Thoracic aorta (tissue), 2 donors: Measurements from ENCODE around the gene MAU2. TPM values are rescaled to one million over a fixed set of nuclear protein-coding genes. Genes with fewer than 3 reads are reported as not detected.
A peak's percentile ranks its signal among the peaks of the same experiment; 100 is the strongest.

Experiments
- ATAC-seq: fragments of 150-250 bp; one replicate; pipeline ENCODE4 v1.8.0; 2017; ENCODE audit warnings: low read depth; ENCODE audit not compliant: insufficient number of reproducible peaks, low FRiP score
- DNase-seq: peaks from one replicate; pipeline ENCODE4 v3.0.0-alpha.2; 2020; ENCODE audit warnings: low spot score
- H3K27ac ChIP-seq, 2 donors: fragments of 200-600 bp; sonication (generic); 1 replicate in 1 of 2; 2 replicates in 1 of 2; pipeline ENCODE4 v1.5.1; 2016; ENCODE audit warnings: mild to moderate bottlenecking in 2 of 2, moderate library complexity in 2 of 2
- H3K27me3 ChIP-seq: fragments of 200-600 bp; sonication (generic); replicated peaks from 2 replicates; pipeline ENCODE4 v1.6.0; 2016; ENCODE audit warnings: mild to moderate bottlenecking; ENCODE audit not compliant: insufficient read depth
- H3K36me3 ChIP-seq: fragments of 200-600 bp; sonication (generic); one replicate; pipeline ENCODE4 v1.5.1; 2016
- H3K4me1 ChIP-seq, 2 donors: fragments of 200-600 bp; sonication (generic); 1 replicate in 1 of 2; 2 replicates in 1 of 2; pipeline versions ENCODE4 v1.5.1 to v1.6.0; 2016; ENCODE audit warnings: low read depth in 2 of 2, mild to moderate bottlenecking in 1 of 2; ENCODE audit not compliant: control insufficient read depth in 1 of 2
- H3K4me3 ChIP-seq: fragments of 200-600 bp; sonication (generic); 2 replicates; pipeline ENCODE4 v1.5.1; 2016; ENCODE audit warnings: mild to moderate bottlenecking
- H3K9me3 ChIP-seq: fragments of 200-600 bp; sonication (generic); 2 replicates; pipeline ENCODE4 v1.5.1; 2016
- CTCF ChIP-seq: fragments of 200-600 bp; sonication (generic); IDR thresholded peaks from one replicate; pipeline ENCODE4 v1.5.1; 2019; ENCODE audit warnings: antibody characterized with exemption
- total RNA-seq, 2 donors: library from RNA; depleted of rRNA; stranded (reverse); fragments of >200 nt; gene quantifications; one replicate each; pipeline versions ENCODE4 v1.1.0 to v1.2.3, GENCODE V29; 2016

MAU2 gene
- total RNA-seq, 2 donors from 2014 or later, result 93.9 to 119 TPM

DNA sequence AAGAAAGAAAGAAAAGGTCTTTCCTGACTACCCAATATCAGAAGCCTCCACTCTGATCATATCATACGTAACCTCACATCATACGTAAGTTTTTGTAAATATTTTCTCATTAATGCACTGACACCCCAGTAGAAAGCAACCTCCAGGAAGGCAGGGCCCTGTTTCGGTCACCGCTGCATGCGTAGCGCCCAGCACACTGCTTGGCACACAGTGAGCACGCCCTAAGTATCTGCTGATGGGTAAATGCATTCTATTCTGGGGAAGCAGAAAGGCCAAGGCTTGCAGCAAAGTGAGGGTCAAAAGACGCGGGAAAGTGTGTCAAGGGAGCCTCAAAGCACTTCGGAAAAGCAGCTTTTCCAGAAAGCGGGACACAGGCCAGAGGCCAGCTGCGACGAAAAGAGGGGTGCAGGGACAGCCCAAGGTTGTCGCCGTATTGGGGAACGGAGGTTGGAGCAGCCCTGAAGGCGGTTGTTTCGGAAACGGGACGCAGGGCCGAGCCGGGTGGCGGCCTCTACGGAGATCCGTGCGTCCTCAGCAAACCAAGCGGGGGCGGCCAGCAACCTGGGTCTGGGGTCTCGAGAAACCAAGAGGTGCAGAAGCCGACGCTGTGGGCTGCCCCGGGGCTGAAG, 783 bp upstream of the MAU2 start:
- no peaks in the 10 kb centered on the region for H3K27me3 ChIP-seq
- H3K9me3 ChIP-seq, result no peaks in the 10 kb centered on the region
- peaks cover 18% of the 10 kb centered on the region for H3K36me3 ChIP-seq
- H3K27ac ChIP-seq, result peak overlapping the region; percentile 75 to 88
- H3K4me3 ChIP-seq, result peak overlapping the region; percentile 88
- no peak for TF ChIP-seq CTCF
- DNase-seq (no peak), ATAC-seq (no peak)
- peaks cover 19 to 43% of the 10 kb centered on the region in 2 donors for H3K4me1 ChIP-seq

GRCh38 chr19:19321141-19321577, 530 bp downstream of the MAU2 start:
- Histone ChIP-seq H3K4me3 (peak overlapping the region; percentile 88), H3K4me1 (peaks cover 19 to 43% of the 10 kb centered on the region in 2 donors), H3K27ac (peak overlapping the region; percentile 75 to 88), H3K9me3 (no peaks in the 10 kb centered on the region), H3K36me3 (peaks cover 24% of the 10 kb centered on the region), H3K27me3 (no peaks in the 10 kb centered on the region)
- ATAC-seq (no peak), DNase-seq (no peak)
- TF ChIP-seq CTCF, result no peak

- no peak for DNase-seq
- no peak for TF ChIP-seq CTCF
- no peak overlapping the region for H3K4me3 ChIP-seq
- H3K36me3 ChIP-seq, result peaks cover 25% of the 10 kb centered on the region
- no peak for ATAC-seq
- H3K9me3 ChIP-seq, result no peaks in the 10 kb centered on the region
- H3K27me3 ChIP-seq, result no peaks in the 10 kb centered on the region
- H3K4me1 ChIP-seq, result peaks cover 18 to 35% of the 10 kb centered on the region in 2 donors
- no peak overlapping the region for H3K27ac ChIP-seq
Measured at GRCh38 chr19:19324059-19324770, 3.6 kb downstream of the MAU2 start.

GRCh38 chr19:19327672-19328071, 7.0 kb downstream of the MAU2 start:
- Histone ChIP-seq H3K4me1 (peaks cover 3 to 15% of the 10 kb centered on the region in 2 donors), H3K4me3 (no peak overlapping the region), H3K27me3 (no peaks in the 10 kb centered on the region), H3K27ac (no peak overlapping the region), H3K36me3 (peaks cover 39% of the 10 kb centered on the region), H3K9me3 (no peaks in the 10 kb centered on the region)
- no peak for TF ChIP-seq CTCF
- DNase-seq (no peak), ATAC-seq (no peak)

DNA sequence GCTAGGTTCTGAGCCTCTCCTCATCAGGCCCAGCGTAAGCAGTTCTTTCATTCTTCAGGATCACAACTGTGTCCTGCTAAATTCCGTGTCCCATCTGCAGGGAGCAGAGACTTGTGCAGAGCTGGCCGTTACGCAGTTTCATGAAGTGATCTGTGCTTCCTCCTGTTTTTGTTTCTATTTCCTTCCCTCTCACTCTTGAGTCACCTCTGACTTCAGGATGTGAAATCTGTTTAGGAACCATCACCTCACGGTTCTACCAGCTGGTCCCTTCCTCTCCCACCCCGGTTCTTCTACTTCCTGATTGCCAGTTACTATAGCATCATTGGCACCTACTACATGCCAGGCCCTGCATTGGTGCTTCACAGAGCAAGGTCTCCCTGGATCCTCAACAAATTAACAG, 8.5 kb downstream of the MAU2 start:
- Histone ChIP-seq H3K4me1 (peaks cover 0 to 2% of the 10 kb centered on the region in 2 donors), H3K27me3 (no peaks in the 10 kb centered on the region), H3K27ac (no peak overlapping the region), H3K4me3 (no peak overlapping the region), H3K9me3 (no peaks in the 10 kb centered on the region), H3K36me3 (peaks cover 43% of the 10 kb centered on the region)
- DNase-seq, result no peak
- ATAC-seq, result no peak
- TF ChIP-seq CTCF, result no peak
